Measurements from ENCODE around the gene NIPBL.
A peak's percentile ranks its signal among the peaks of the same experiment; 100 is the strongest.

The NIPBL gene

GRCh38 chr5:36919238-36919637, 42.7 kb downstream of the NIPBL start:
- Mint-ChIP-seq H3K4me1 (peaks cover 6% of the 10 kb centered on the region), H3K9me3 (no peaks in the 10 kb centered on the region), H3K4me3 (no peak overlapping the region), H3K27ac (no peak overlapping the region), H3K27me3 (ENCODE audit: low read depth) (no peaks in the 10 kb centered on the region), H3K36me3 (ENCODE audit: low read depth) (peaks cover 5% of the 10 kb centered on the region)
- TF ChIP-seq CTCF (IDR thresholded peaks at IDR 0.05; ENCODE audit: unreplicated experiment in 3 of 3), result no peak

GRCh38 chr5:36919650-36920049, 43.1 kb downstream of the NIPBL start:
- Mint-ChIP-seq H3K27ac (no peak overlapping the region), H3K4me3 (no peak overlapping the region), H3K36me3 (ENCODE audit: low read depth) (peaks cover 5% of the 10 kb centered on the region), H3K27me3 (ENCODE audit: low read depth) (no peaks in the 10 kb centered on the region), H3K4me1 (peaks cover 6% of the 10 kb centered on the region), H3K9me3 (no peaks in the 10 kb centered on the region)
- no peak for TF ChIP-seq CTCF (IDR thresholded peaks at IDR 0.05; ENCODE audit: unreplicated experiment in 3 of 3)

GRCh38 chr5:36928947-36929346, 52.4 kb downstream of the NIPBL start:
- Mint-ChIP-seq H3K4me3 (no peak overlapping the region), H3K4me1 (peaks cover 23% of the 10 kb centered on the region), H3K9me3 (peaks cover 7% of the 10 kb centered on the region), H3K36me3 (ENCODE audit: low read depth) (peaks cover 20% of the 10 kb centered on the region), H3K27me3 (ENCODE audit: low read depth) (no peaks in the 10 kb centered on the region), H3K27ac (peak overlapping the region in 2 of 3 experiments; percentile 38 to 51)
- no peak for TF ChIP-seq CTCF (IDR thresholded peaks at IDR 0.05; ENCODE audit: unreplicated experiment in 3 of 3)

- H3K36me3 Mint-ChIP-seq (ENCODE audit: low read depth), result peaks cover 20% of the 10 kb centered on the region
- H3K27me3 Mint-ChIP-seq (ENCODE audit: low read depth), result no peaks in the 10 kb centered on the region
- H3K27ac Mint-ChIP-seq, result peak overlapping the region in 1 of 3 experiments; percentile 51
- no peak for TF ChIP-seq CTCF (IDR thresholded peaks at IDR 0.05; ENCODE audit: unreplicated experiment in 3 of 3)
- H3K4me3 Mint-ChIP-seq, result no peak overlapping the region
- H3K4me1 Mint-ChIP-seq, result peaks cover 23% of the 10 kb centered on the region
- peaks cover 7% of the 10 kb centered on the region for H3K9me3 Mint-ChIP-seq
These were observed 52.9 kb downstream of the NIPBL start for GRCh38 chr5:36929438-36929837.

GRCh38 chr5:36932056-36932455, 55.5 kb downstream of the NIPBL start:
- H3K9me3 Mint-ChIP-seq, result peaks cover 7% of the 10 kb centered on the region

More at GRCh38 chr5:36932056-36932455, 55.5 kb downstream of the NIPBL start:
- Mint-ChIP-seq H3K36me3 (ENCODE audit: low read depth) (peaks cover 16% of the 10 kb centered on the region), H3K27ac (no peak overlapping the region), H3K4me3 (no peak overlapping the region), H3K27me3 (ENCODE audit: low read depth) (no peaks in the 10 kb centered on the region), H3K4me1 (peaks cover 23% of the 10 kb centered on the region)
- TF ChIP-seq CTCF (IDR thresholded peaks at IDR 0.05; ENCODE audit: unreplicated experiment in 3 of 3), result no peak

Data from nephron (organoid).